HUES48 (cell line): ENCODE measurements around the gene LCP1.

Experiments
- H3K27ac ChIP-seq: one replicate; pipeline ENCODE4 v1.7.0; 2013; ENCODE audit warnings: low read depth, low read length, inconsistent platforms
- H3K27me3 ChIP-seq: 2 replicates; pipeline ENCODE4 v1.6.1; 2013; ENCODE audit warnings: mild to moderate bottlenecking, low read length; ENCODE audit not compliant: control insufficient read depth, insufficient read depth
- H3K36me3 ChIP-seq: 2 replicates; pipeline ENCODE4 v1.6.1; 2013; ENCODE audit warnings: low read length; ENCODE audit not compliant: control insufficient read depth, insufficient read depth
- H3K4me1 ChIP-seq: 2 replicates; pipeline ENCODE4 v1.6.1; 2013; ENCODE audit warnings: mild to moderate bottlenecking, low read length; ENCODE audit not compliant: control insufficient read depth, insufficient read depth
- H3K4me3 ChIP-seq: 2 replicates; pipeline ENCODE4 v1.5.1; 2013; ENCODE audit warnings: mild to moderate bottlenecking, low read depth, low read length
- H3K9ac ChIP-seq: 2 replicates; pipeline ENCODE4 v1.6.1; 2013; ENCODE audit warnings: mild to moderate bottlenecking, low read depth, low read length, moderate library complexity
- H3K9me3 ChIP-seq: 2 replicates; pipeline ENCODE4 v1.6.1; 2013; ENCODE audit warnings: low read length; ENCODE audit not compliant: control insufficient read depth, insufficient read depth

The LCP1 gene

GRCh38 chr13:46097015-46097414, 85.0 kb downstream of the LCP1 start:
- H3K27me3 ChIP-seq: no peaks in the 10 kb centered on the region
- no peaks in the 10 kb centered on the region for H3K9me3 ChIP-seq
- no peak overlapping the region for H3K9ac ChIP-seq
- no peak overlapping the region for H3K27ac ChIP-seq
- no peaks in the 10 kb centered on the region for H3K36me3 ChIP-seq
- no peaks in the 10 kb centered on the region for H3K4me1 ChIP-seq
- no peak overlapping the region for H3K4me3 ChIP-seq

DNA sequence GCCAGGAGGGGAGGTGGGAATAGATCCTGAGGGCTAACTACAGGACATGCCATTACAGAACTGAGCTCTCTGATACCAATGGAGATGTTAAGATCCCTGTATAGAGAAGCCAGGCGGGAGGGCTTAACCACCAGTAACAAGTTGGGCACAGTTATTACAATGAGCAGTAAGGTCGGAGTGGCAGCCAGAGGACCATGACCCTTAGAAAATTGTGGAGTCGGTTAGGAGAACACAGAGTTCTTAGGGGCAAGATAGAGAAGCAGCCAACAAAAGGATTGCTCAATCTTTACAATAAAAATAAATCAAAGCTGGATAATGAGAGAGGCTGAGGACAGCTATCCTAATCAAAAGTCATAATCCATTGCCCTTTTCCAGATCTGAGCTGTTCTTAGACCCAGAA, 87.5 kb downstream of the LCP1 start:
- Histone ChIP-seq H3K36me3 (no peaks in the 10 kb centered on the region), H3K27me3 (no peaks in the 10 kb centered on the region), H3K4me1 (no peaks in the 10 kb centered on the region)

DNA sequence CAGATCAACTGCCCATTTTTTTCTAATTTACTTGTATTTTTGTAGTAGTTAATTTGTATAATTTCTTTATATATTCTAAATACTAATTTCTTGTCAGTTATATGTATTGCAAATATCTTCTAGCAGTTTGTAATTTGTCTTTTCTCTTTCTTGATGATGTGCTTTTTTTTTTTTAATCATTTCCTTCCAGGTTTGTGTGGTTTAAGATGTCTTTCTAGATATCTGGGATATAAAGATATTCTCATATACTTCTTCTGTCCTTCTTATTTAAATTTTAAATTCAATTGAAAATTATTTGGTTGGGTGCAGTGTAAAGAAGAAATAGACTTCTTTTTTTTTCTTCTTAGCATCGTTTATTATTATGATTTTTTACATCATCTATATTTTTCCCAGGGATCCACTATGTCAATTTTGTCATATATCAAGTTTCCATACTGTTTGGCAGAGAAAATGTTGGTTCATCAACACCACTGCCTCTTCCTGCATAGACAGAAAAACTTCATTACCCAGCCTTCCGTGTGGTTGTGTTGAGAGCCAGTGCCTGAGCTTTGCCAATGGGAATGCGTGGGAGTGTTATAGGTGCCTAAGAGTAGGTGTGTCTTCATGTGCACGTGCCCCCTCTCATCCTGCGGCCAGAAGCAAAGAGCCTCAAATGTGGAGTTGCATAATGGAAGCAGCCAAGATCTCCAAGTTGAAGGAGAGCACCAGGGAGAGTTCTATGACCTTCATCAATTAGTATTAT, 93.0 kb downstream of the LCP1 start:
- no peaks in the 10 kb centered on the region for H3K9me3 ChIP-seq
- H3K4me1 ChIP-seq: no peaks in the 10 kb centered on the region
- no peaks in the 10 kb centered on the region for H3K27me3 ChIP-seq
- H3K36me3 ChIP-seq: no peaks in the 10 kb centered on the region
- no peak overlapping the region for H3K9ac ChIP-seq
- no peak overlapping the region for H3K27ac ChIP-seq
- H3K4me3 ChIP-seq: no peak overlapping the region

More for the DNA sequence above, 87.5 kb downstream of the LCP1 start:
- H3K9ac ChIP-seq: no peak overlapping the region
- H3K27ac ChIP-seq: no peak overlapping the region
- H3K4me3 ChIP-seq: no peak overlapping the region
- no peaks in the 10 kb centered on the region for H3K9me3 ChIP-seq

DNA sequence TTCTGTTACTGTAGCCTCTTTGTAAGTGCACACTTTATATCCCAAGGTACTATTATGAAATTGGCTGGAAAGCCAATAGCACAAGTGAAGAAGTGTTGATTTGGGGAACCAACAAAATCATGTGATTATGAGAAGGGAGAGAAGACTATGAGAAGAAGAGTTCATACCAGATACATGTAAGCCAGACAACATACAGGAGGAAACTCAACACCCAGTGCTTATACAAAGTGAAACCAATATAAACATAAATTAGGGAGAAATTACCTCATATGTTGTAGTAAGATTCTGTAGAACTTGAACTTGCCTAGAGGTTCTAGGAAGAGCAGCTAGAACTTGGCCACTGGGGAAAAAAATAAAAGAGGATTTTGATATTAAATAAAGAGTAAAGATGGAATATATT, 94.5 kb downstream of the LCP1 start:
- Histone ChIP-seq H3K4me3 (no peak overlapping the region), H3K9ac (no peak overlapping the region), H3K36me3 (no peaks in the 10 kb centered on the region), H3K27me3 (no peaks in the 10 kb centered on the region), H3K9me3 (no peaks in the 10 kb centered on the region), H3K4me1 (no peaks in the 10 kb centered on the region), H3K27ac (no peak overlapping the region)

DNA sequence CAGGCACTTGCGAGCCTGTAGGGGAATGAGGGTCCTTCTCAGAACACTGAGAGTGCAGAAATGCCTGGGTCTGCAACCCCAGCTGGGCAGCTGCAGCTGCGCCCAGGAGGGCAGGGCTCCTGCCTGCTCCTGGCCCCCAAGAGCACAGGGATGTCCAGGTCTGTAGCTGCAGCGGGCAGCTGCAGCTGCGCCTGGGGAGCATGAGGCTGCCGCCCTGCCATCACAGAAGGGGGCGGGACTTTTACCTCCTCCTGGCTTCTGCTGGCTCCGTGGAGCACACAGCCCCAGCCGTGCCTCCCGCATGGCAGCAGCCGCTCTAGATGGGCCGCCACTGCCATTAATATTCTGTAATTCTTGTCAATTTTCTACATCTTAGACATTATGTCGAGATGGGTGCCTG, 95.0 kb downstream of the LCP1 start:
- Histone ChIP-seq H3K9ac (no peak overlapping the region), H3K4me3 (no peak overlapping the region), H3K9me3 (no peaks in the 10 kb centered on the region), H3K36me3 (no peaks in the 10 kb centered on the region), H3K27me3 (no peaks in the 10 kb centered on the region), H3K27ac (no peak overlapping the region), H3K4me1 (no peaks in the 10 kb centered on the region)

DNA sequence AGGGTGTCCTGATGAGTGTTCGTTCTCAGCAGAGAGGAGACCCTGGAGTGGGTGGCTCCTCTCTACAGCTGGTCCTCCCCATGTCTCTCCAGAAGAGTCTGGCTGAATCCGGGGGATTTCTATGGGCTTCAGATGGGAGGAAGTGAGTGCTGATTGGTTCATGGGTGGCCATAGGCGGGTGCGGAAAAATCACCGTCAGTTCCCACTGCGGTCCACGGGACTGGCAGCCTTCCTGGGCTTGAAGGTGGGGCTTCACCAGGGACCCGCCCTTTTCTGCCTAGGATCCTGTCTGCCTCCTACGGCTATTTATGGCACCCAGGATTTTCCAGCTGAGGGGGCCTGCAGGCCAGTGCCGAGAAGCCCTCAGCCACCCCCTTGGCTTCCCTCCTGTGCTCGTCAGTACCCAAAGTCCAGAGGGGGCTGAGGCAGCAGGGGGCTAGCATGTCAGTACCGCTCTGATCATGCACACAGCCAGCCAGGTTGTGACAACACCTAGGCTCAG, 95.5 kb downstream of the LCP1 start:
- no peak overlapping the region for H3K27ac ChIP-seq
- no peaks in the 10 kb centered on the region for H3K9me3 ChIP-seq
- no peaks in the 10 kb centered on the region for H3K36me3 ChIP-seq
- H3K9ac ChIP-seq: no peak overlapping the region
- H3K4me1 ChIP-seq: no peaks in the 10 kb centered on the region
- no peak overlapping the region for H3K4me3 ChIP-seq
- no peaks in the 10 kb centered on the region for H3K27me3 ChIP-seq

GRCh38 chr13:46085737-46086136, 96.2 kb downstream of the LCP1 start:
- Histone ChIP-seq H3K4me1 (no peaks in the 10 kb centered on the region), H3K9me3 (no peaks in the 10 kb centered on the region), H3K9ac (no peak overlapping the region), H3K4me3 (no peak overlapping the region), H3K27ac (no peak overlapping the region), H3K36me3 (no peaks in the 10 kb centered on the region), H3K27me3 (no peaks in the 10 kb centered on the region)

DNA sequence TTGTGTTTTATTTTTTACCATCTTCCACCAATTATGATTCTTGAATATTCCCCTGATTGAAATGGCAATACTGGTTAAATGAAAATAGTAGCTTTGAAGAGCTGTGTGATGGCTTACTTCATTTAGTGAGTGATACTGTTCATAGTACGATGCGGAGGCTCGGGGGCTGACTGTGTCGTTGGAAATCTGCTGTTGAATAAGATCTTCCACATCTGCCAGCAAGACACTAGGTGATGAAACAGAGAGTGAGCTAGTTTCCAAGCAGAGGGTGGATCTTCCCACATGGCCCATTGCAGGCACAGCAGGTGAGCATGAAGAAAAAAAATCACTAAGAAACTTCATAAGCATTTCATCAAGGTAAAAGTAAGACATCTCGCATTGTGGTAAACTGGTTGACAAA, 99.7 kb downstream of the LCP1 start:
- no peaks in the 10 kb centered on the region for H3K9me3 ChIP-seq
- H3K4me1 ChIP-seq: no peaks in the 10 kb centered on the region
- H3K27me3 ChIP-seq: no peaks in the 10 kb centered on the region
- H3K27ac ChIP-seq: no peak overlapping the region
- H3K9ac ChIP-seq: no peak overlapping the region
- no peaks in the 10 kb centered on the region for H3K36me3 ChIP-seq
- H3K4me3 ChIP-seq: no peak overlapping the region

DNA sequence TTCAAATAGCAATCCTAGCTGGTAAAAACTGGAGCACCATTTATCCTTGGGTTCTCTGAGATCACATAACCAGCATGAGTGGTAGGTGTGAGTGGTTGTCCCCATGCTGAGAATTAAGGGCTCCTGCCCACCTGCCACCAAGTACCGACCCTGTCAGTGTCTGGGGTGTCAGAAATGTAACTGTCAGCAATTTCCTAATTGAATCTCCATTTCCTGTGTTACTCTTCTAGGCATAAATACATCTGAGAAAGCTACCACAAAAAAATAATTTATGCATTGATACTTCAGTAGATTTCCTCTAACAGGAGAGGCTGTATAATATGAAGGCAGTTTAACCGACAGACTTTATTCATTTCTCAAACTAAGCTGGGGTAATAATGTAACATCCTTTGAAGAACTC, 102.2 kb downstream of the LCP1 start:
- H3K4me3 ChIP-seq: no peak overlapping the region
- H3K4me1 ChIP-seq: no peaks in the 10 kb centered on the region
- H3K36me3 ChIP-seq: no peaks in the 10 kb centered on the region
- no peak overlapping the region for H3K9ac ChIP-seq
- H3K9me3 ChIP-seq: no peaks in the 10 kb centered on the region
- no peaks in the 10 kb centered on the region for H3K27me3 ChIP-seq
- no peak overlapping the region for H3K27ac ChIP-seq

GRCh38 chr13:46077265-46077664, 104.7 kb downstream of the LCP1 start:
- Histone ChIP-seq H3K4me1 (no peaks in the 10 kb centered on the region), H3K27me3 (no peaks in the 10 kb centered on the region), H3K36me3 (no peaks in the 10 kb centered on the region), H3K9ac (no peak overlapping the region), H3K27ac (no peak overlapping the region), H3K4me3 (no peak overlapping the region), H3K9me3 (no peaks in the 10 kb centered on the region)

DNA sequence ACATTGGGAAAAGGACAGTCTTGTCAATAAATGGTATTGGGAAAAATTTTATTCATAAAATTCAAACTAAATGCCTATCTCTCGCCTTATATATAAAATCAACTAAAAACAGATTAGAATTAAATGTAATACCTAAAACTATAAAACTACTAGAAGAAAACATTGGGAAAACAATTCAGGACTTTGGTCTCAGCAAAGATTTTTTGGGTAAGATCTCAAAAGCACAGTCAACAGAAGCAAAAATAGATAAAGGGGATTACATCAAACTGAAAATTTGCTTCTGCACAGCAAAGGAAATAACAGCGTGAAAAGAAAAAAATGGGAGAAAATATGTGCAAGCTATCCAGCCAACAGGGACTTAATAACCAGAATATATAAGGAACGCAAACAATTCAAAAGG, 105.2 kb downstream of the LCP1 start:
- Histone ChIP-seq H3K27ac (no peak overlapping the region), H3K27me3 (no peaks in the 10 kb centered on the region), H3K4me1 (no peaks in the 10 kb centered on the region), H3K9ac (no peak overlapping the region), H3K4me3 (no peak overlapping the region), H3K36me3 (no peaks in the 10 kb centered on the region), H3K9me3 (no peaks in the 10 kb centered on the region)
